Breast epithelium (tissue), 3 donors: ENCODE measurements around the gene TTI1.

Experiments
- POLR2A ChIP-seq: fragments of 450-650 bp; IDR thresholded peaks from one replicate; pipeline ENCODE4 v1.6.1; 2016; ENCODE audit warnings: antibody characterized with exemption, mild to moderate bottlenecking, moderate library complexity
- POLR2AphosphoS5 ChIP-seq, 3 donors: sonication (generic); formaldehyde crosslinking; IDR thresholded peaks; one replicate each; pipeline ENCODE4 v1.6.1; 2017; ENCODE audit warnings: antibody characterized with exemption in 3 of 3
- TF ChIP-seq, protein P1 (sequence below), 3 donors: fragments of 450-650 bp; IDR thresholded peaks; one replicate each; pipeline ENCODE4 v1.5.1; 2016 to 2017; ENCODE audit warnings: antibody characterized with exemption in 3 of 3, mild to moderate bottlenecking in 3 of 3, moderate library complexity in 3 of 3

DNA sequence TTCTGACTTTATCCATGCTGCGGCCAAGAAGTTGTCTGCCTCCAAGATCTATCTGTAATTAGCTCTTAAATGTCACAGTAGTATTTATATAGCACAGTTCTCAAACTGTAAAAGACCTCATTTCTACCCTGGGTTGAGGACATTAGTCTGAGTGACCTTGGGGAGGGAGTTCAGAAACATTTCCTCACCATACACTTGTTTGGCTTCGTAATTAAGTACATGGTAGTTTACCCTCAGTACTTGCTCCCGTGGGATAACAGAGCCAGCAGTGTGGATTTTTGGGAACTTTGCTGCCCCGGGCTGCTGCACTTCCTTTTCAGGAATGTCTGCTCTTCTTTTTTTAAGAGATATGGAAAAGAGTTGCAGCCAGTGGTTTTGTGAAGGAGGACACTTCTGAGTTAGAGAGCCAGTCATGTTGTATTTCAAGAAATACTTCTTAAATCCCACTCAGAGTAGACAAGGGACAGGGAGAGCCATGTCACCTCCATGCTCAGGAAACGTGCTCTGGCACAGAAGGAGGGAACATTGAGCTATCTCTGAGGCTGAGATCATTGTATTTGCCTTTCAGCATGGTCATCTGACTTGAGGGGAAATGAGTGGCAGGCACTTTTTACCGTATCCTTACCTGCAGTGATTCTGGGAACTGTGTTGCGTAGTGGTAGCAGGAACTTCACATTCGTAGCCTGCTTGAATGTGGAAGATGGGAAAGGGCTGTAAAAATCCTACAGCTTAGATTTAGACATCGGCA lies 33.9 kb upstream of the TTI1 start:
- TF ChIP-seq, protein P1, sequence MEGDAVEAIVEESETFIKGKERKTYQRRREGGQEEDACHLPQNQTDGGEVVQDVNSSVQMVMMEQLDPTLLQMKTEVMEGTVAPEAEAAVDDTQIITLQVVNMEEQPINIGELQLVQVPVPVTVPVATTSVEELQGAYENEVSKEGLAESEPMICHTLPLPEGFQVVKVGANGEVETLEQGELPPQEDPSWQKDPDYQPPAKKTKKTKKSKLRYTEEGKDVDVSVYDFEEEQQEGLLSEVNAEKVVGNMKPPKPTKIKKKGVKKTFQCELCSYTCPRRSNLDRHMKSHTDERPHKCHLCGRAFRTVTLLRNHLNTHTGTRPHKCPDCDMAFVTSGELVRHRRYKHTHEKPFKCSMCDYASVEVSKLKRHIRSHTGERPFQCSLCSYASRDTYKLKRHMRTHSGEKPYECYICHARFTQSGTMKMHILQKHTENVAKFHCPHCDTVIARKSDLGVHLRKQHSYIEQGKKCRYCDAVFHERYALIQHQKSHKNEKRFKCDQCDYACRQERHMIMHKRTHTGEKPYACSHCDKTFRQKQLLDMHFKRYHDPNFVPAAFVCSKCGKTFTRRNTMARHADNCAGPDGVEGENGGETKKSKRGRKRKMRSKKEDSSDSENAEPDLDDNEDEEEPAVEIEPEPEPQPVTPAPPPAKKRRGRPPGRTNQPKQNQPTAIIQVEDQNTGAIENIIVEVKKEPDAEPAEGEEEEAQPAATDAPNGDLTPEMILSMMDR (IDR thresholded peaks at IDR 0.05), result no peak
- TF ChIP-seq POLR2A (no peak), POLR2AphosphoS5 (IDR thresholded peaks at IDR 0.05) (no peak)
